OCI-LY1 (cell line): ENCODE results near the gene OR6C65.

Experiments
- EZH2 ChIP-seq: fragments of 200-600 bp; sonication (generic), shearing (Covaris generic); IDR thresholded peaks from 2 replicates; pipeline ENCODE4 v1.8.0; 2017; ENCODE audit warnings: borderline replicate concordance, mixed run types, mild to moderate bottlenecking, antibody characterized with exemption, low read length, moderate library complexity, mixed read lengths
- TF ChIP-seq, protein P1 (sequence below): fragments of 200-600 bp; sonication (generic), shearing (Covaris generic); IDR thresholded peaks from 2 replicates; pipeline ENCODE4 v1.5.1; 2017; ENCODE audit warnings: mild to moderate bottlenecking, antibody characterized with exemption, low read length, moderate library complexity, mixed read lengths

- TF ChIP-seq, protein P1, sequence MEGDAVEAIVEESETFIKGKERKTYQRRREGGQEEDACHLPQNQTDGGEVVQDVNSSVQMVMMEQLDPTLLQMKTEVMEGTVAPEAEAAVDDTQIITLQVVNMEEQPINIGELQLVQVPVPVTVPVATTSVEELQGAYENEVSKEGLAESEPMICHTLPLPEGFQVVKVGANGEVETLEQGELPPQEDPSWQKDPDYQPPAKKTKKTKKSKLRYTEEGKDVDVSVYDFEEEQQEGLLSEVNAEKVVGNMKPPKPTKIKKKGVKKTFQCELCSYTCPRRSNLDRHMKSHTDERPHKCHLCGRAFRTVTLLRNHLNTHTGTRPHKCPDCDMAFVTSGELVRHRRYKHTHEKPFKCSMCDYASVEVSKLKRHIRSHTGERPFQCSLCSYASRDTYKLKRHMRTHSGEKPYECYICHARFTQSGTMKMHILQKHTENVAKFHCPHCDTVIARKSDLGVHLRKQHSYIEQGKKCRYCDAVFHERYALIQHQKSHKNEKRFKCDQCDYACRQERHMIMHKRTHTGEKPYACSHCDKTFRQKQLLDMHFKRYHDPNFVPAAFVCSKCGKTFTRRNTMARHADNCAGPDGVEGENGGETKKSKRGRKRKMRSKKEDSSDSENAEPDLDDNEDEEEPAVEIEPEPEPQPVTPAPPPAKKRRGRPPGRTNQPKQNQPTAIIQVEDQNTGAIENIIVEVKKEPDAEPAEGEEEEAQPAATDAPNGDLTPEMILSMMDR: no peak
- no peak for TF ChIP-seq EZH2
These were observed 43.4 kb downstream of the OR6C65 start, which contains the start of gene OR6C2 for GRCh38 chr12:55443776-55444175.
